ENCODE results near the gene CDX1.

GRCh38 chr5:150192462-150192861 is 25.9 kb downstream of the CDX1 start:
- TF ChIP-seq CTCF (IDR thresholded peaks at IDR 0.05; ENCODE audit: insufficient read depth, low read length) (no peak), POLR2AphosphoS5 (IDR thresholded peaks at IDR 0.05; ENCODE audit: low read depth) (no peak), GABPA (IDR thresholded peaks at IDR 0.05; ENCODE audit: low read depth) (no peak), REST (IDR thresholded peaks at IDR 0.05; ENCODE audit: insufficient replicate concordance, low read depth) (no peak), SPI1 (IDR thresholded peaks at IDR 0.05; ENCODE audit: borderline replicate concordance, low read depth) (no peak)

Measured in HL-60 (cell line).